ENCODE data around the gene DNAJA4. TPM values are rescaled to one million over a fixed set of nuclear protein-coding genes. Genes with fewer than 3 reads are reported as not detected.

DNAJA4 gene
- 1 to 10 TPM; 3.1 to 8.2 (median 7.4) TPM for polyA plus RNA-seq

GRCh38 chr15:78264304-78265136, at the start of gene DNAJA4:
TSS of gene DNAJA4 (plus strand) at chr15:78264562. CDS start at chr15:78264764, 202 bp downstream.
- Mint-ChIP-seq H3K27ac (peak within 1 kb of the TSS; percentile 20 to 87 (median 85)), H3K4me3 (peak within 1 kb of the TSS; percentile 84 to 90 (median 86)), H3K36me3 (no peaks in the 10 kb centered on the region), H3K27me3 (ENCODE audit: low read depth in 3 of 3) (peaks cover 0 to 12% (median 7%) of the 10 kb centered on the region in 3 donors), H3K4me1 (peaks cover 13 to 18% of the 10 kb centered on the region in 2 donors), H3K9me3 (no peaks in the 10 kb centered on the region)
- DNase-seq = peak; percentile 61 to 74 (median 71)

DNA sequence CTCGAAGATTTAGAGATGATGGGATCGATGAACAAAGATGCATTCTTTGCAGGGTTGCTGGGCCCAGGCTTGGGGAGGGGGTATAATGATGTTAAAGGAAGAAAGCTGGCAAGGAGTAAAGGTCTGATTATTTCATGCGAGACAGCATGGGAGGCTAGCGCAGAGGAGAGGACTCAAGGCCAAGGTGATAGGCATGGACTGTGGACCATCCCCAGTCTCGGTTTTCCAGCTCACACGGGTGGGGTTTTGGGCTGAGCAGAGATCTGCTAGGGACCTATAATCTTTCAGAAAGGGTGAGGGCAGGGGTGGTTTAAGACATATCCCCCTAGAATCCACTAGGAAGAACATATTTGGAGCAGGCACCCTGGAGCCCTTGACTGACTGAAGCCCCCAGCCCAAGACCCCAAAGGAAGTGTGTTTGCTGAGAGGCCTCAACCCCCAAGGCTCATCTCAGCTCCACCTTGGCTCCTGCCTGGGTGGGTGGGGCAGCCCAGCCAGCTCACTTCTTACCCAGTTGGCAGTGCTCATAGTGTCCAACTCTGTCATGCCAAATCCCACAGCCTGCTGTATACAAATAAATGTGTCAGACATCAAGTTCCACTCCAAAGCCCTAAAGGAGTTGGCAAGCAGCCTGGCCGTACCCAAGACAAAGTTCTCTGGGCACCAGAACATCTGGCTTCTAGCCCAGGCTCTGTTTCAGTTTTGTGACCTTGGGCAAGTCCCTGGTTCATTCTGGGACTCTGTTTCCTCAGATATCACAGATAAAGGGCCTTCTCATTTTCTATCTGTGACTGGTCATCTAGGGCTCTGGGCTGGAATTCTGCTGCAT, 47.9 kb upstream of the DNAJA4 start:
- H3K27ac Mint-ChIP-seq = no peak overlapping the region
- no peaks in the 10 kb centered on the region for H3K4me1 Mint-ChIP-seq
- DNase-seq = no peak
- H3K27me3 Mint-ChIP-seq (ENCODE audit: low read depth in 3 of 3) = peaks cover 0 to 7% (median 3%) of the 10 kb centered on the region in 3 donors
- no peak overlapping the region for H3K4me3 Mint-ChIP-seq
- H3K9me3 Mint-ChIP-seq = no peaks in the 10 kb centered on the region
- H3K36me3 Mint-ChIP-seq = no peaks in the 10 kb centered on the region

DNA sequence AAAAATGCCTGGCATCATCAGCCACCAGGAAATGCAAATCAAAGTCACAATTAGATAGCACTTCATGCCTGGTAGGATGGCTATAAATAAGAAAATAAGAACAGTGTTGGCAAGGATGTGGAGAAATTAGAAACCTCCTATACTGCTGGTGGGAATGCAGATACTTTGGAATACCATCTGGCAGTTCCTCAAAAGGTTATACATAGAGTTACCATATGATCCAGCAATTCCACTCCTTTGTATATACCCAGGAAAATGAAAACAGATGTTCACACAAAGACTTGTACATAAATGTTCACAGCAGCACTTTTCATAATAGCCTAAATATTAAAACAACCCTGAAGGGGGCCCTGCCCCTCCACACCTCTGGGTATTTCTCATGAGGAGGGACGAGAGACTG, 43.6 kb upstream of the DNAJA4 start:
- H3K9me3 Mint-ChIP-seq = no peaks in the 10 kb centered on the region
- no peak for DNase-seq
- H3K4me3 Mint-ChIP-seq = no peak overlapping the region
- no peak overlapping the region for H3K27ac Mint-ChIP-seq
- no peaks in the 10 kb centered on the region for H3K36me3 Mint-ChIP-seq
- H3K4me1 Mint-ChIP-seq = peaks cover 0 to 7% of the 10 kb centered on the region in 2 donors
- peaks cover 0 to 4% (median 3%) of the 10 kb centered on the region in 3 donors for H3K27me3 Mint-ChIP-seq (ENCODE audit: low read depth in 3 of 3)

DNA sequence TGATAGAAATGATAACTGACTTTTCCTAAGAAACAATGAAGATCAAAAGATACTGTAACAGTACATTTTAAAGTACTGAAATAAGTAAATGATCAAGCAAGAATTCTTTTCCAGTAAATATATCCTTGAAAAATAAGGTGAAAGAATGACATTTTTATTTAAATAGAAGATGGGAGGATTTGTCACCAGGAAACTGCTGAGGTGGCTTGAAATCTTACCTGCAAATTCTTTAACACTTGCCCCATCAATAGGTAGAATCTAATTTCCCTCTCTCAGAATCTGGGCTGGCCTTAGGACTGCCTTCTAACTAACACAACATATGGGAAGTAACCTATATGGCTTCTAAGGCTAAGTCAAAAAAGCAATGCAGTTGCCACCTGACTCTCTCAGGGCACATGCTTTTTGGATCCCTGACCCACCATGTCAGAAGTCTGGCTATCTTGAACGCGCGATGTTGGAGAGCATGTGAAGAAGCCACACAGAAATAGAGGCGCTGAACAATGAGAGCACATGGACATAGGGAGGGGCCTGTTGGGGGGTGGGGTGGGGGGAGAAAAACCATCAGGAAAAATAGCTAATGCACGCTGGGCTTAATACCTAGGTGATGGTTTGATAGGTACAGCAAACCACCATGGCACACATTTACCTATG, 41.5 kb upstream of the DNAJA4 start:
- DNase-seq = no peak
- no peaks in the 10 kb centered on the region for H3K36me3 Mint-ChIP-seq
- H3K4me1 Mint-ChIP-seq = peaks cover 0 to 7% of the 10 kb centered on the region in 2 donors
- H3K27ac Mint-ChIP-seq = peak overlapping the region in 2 of 6 donors; percentile 46 to 74
- no peak overlapping the region for H3K4me3 Mint-ChIP-seq
- peaks cover 0 to 4% (median 0%) of the 10 kb centered on the region in 3 donors for H3K27me3 Mint-ChIP-seq (ENCODE audit: low read depth in 3 of 3)
- H3K9me3 Mint-ChIP-seq = no peaks in the 10 kb centered on the region

DNA sequence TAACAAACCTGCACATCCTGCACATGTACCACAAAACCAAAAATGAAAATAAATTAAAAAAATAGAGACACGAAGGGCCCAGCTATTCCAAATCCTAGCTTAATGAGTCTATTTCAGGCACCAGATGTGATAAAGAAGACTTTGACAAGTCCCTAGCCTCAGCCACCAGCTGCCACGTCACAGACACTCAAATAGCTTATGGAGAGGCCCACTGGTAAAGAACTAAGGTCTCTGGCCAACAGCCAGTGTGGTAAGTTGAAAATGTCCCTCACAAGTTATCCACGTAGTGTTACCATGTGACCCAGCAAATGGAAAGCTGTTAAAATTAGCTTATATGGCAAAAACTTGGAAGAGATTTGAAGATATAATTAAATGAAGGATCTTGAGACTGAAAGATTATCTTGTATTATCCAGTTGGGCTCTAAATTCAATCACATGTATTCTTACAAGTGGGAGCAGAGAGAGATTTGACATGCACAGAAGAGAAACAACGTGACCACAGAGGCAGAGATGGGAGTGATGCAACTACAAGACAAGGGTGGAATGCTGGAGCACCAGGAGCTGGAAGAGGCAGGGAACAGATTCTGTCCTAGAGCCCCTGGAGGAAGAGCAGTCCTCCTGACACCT, 40.9 kb upstream of the DNAJA4 start:
- Mint-ChIP-seq H3K36me3 (no peaks in the 10 kb centered on the region), H3K9me3 (no peaks in the 10 kb centered on the region), H3K27me3 (ENCODE audit: low read depth in 3 of 3) (peaks cover 0 to 4% (median 0%) of the 10 kb centered on the region in 3 donors), H3K4me3 (peak overlapping the region in 3 of 5 donors; percentile 0 to 58 (median 31)), H3K27ac (peak overlapping the region in 3 of 6 donors; percentile 57 to 74 (median 71)), H3K4me1 (peaks cover 0 to 7% of the 10 kb centered on the region in 2 donors)
- no peak for DNase-seq

DNA sequence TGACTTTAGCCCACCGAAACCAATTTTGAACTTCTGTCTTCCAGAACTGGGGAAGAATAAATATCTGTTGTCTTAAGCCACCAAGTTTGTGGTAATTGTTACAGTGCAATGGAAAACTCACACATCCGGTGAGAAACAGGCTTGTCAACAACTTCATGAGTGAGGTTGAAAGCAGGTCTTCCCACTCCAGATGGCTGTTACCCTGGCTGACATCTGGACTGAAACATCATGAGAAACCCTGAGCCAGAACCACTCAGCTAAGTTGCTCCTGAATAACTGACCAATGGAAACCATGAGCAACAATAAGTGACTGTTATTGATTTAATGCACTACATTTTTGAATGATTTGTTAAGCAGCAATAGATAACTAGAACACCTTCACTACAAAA, 40.3 kb upstream of the DNAJA4 start:
- no peak for DNase-seq
- H3K4me1 Mint-ChIP-seq = peaks cover 0 to 7% of the 10 kb centered on the region in 2 donors
- no peaks in the 10 kb centered on the region for H3K9me3 Mint-ChIP-seq
- no peaks in the 10 kb centered on the region for H3K36me3 Mint-ChIP-seq
- peak overlapping the region in 2 of 5 donors; percentile 31 to 58 for H3K4me3 Mint-ChIP-seq
- H3K27ac Mint-ChIP-seq = peak overlapping the region in 2 of 6 donors; percentile 71 to 74
- peaks cover 0 to 4% (median 0%) of the 10 kb centered on the region in 3 donors for H3K27me3 Mint-ChIP-seq (ENCODE audit: low read depth in 3 of 3)

GRCh38 chr15:78225783-78226541, 38.4 kb upstream of the DNAJA4 start:
- H3K36me3 Mint-ChIP-seq = no peaks in the 10 kb centered on the region
- H3K4me1 Mint-ChIP-seq = peaks cover 0 to 7% of the 10 kb centered on the region in 2 donors
- no peaks in the 10 kb centered on the region for H3K9me3 Mint-ChIP-seq
- no peak overlapping the region for H3K27ac Mint-ChIP-seq
- DNase-seq = no peak
- H3K27me3 Mint-ChIP-seq (ENCODE audit: low read depth in 3 of 3) = peaks cover 0 to 4% (median 0%) of the 10 kb centered on the region in 3 donors
- no peak overlapping the region for H3K4me3 Mint-ChIP-seq

DNA sequence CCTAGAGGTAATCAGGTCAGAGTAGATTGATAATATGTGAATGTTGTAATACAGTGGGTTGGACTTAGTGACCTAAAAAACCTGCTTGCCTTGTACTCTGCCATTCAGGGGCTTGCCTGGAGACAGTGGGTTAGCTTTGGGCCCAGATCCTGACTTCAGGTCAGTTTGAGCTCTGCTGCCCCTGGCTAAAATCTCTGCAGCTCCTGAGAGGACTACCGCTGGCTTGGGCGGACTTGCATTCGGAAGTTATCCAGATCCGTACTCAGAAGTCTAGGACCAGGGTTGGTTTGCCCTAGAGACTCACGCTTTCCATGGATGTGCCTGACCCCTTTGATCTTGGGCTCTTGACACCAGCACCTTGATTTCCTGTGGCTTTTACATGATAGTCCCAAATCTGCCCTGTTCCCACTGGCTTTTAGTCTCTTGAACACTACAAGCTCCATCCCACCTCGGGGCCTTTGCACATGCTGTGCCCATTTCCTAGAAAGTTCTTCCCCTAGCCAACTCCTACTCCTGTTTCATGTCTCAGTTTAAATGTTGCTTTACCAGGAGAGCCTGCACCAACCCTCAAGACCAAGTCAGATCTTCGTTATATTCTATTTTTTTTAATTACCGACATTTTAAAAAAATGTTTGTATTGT, 35.9 kb upstream of the DNAJA4 start:
- H3K36me3 Mint-ChIP-seq = no peaks in the 10 kb centered on the region
- H3K9me3 Mint-ChIP-seq = no peaks in the 10 kb centered on the region
- no peak overlapping the region for H3K27ac Mint-ChIP-seq
- H3K4me1 Mint-ChIP-seq = peaks cover 0 to 5% of the 10 kb centered on the region in 2 donors
- no peak overlapping the region for H3K4me3 Mint-ChIP-seq
- DNase-seq = no peak
- peaks cover 0 to 2% (median 0%) of the 10 kb centered on the region in 3 donors for H3K27me3 Mint-ChIP-seq (ENCODE audit: low read depth in 3 of 3)

DNA sequence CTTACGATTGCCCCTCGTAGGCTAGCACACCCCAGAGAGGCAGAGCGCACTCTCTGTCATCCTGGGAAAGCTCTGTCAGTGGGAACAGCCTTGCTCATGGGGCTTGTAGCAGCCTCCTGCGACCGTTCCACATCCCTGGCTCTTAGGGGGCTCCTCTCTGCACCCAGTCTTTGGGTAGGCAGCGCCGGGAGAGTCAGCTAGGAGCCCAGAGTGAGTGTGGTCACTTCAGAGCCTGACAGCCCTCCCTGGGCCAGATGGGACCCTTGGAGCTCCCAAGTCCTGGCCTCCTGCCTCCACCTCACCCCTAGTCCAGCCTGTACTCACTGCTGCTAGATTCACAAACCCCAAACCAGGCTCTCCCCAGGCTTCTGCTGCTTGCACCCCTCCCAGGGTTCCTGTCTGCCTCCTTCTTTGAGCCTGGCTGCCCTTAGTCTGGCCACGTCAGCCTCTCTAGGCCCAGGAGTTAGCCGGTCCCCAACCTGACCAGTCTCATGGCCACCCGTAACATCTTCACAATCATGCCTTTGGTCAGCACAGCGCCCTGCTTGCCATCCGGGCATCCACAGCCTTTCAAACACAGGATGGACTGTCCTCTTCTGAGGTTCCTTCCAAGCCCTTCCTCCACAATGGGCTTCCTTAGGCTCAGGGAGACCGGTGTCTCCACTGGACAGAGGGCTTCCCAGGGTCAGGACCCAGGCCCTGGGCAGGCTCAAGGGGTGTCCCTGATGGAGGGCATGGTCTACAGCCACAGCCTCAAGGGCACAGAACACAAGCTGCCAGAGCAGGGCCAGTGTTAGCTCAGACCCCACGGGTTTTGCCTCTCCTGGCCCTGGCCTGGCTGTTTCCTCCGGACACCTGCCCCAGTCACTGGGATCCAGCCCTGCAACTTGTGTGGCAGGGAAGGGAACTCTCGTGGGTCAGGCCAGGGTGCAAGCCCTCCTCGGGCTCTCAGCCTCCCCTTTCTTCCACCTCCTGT, 34.6 kb upstream of the DNAJA4 start:
- Mint-ChIP-seq H3K27me3 (ENCODE audit: low read depth in 3 of 3) (peaks cover 0 to 2% (median 0%) of the 10 kb centered on the region in 3 donors), H3K27ac (no peak overlapping the region), H3K4me1 (no peaks in the 10 kb centered on the region), H3K4me3 (no peak overlapping the region), H3K36me3 (no peaks in the 10 kb centered on the region), H3K9me3 (no peaks in the 10 kb centered on the region)
- DNase-seq = no peak

DNA sequence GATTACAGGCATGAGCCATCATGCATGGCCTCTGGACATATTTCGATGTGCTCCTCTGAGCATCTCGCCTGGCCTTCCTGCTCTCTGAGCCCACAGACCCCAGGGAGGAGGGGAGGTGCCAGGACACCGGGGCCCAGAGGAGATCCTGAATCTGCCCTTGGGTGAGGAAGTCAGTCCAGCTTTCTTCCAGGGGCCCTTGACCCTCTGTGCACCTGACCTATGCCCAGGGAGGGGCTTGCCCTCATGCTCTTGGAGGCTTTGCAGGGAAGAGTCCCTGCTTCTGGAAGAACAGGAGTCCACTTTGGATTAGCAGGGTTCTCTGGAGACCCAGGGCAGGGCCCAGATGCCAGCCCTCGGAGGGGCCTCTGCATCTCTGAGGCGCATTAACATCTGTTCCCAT, 31.4 kb upstream of the DNAJA4 start:
- Mint-ChIP-seq H3K27me3 (ENCODE audit: low read depth in 3 of 3) (peaks cover 0 to 3% (median 0%) of the 10 kb centered on the region in 3 donors), H3K4me1 (no peaks in the 10 kb centered on the region), H3K36me3 (no peaks in the 10 kb centered on the region), H3K9me3 (no peaks in the 10 kb centered on the region), H3K4me3 (no peak overlapping the region), H3K27ac (no peak overlapping the region)
- DNase-seq = no peak

GRCh38 chr15:78233496-78233895, 30.9 kb upstream of the DNAJA4 start:
- no peaks in the 10 kb centered on the region for H3K4me1 Mint-ChIP-seq
- H3K9me3 Mint-ChIP-seq = no peaks in the 10 kb centered on the region
- DNase-seq = no peak
- no peaks in the 10 kb centered on the region for H3K36me3 Mint-ChIP-seq
- H3K27ac Mint-ChIP-seq = no peak overlapping the region
- H3K4me3 Mint-ChIP-seq = peak overlapping the region in 1 of 5 donors; percentile 33
- H3K27me3 Mint-ChIP-seq (ENCODE audit: low read depth in 3 of 3) = peaks cover 0 to 3% (median 0%) of the 10 kb centered on the region in 3 donors
